GM18505 (cell line): ENCODE data around the gene IKZF1.
A peak's percentile ranks its signal among the peaks of the same experiment; 100 is the strongest.

Experiments
- ATAC-seq: cut with Tn5 transposase; IDR thresholded peaks from one replicate; pipeline ENCODE4 v1.9.1; 2021; ENCODE audit not compliant: unreplicated experiment
- POLR2A ChIP-seq: IDR thresholded peaks from 4 replicates; pipeline ENCODE4 v1.6.1; 2011; ENCODE audit warnings: borderline replicate concordance; ENCODE audit not compliant: insufficient read depth, insufficient read length; ENCODE audit errors: extremely low read depth

The IKZF1 gene

DNA sequence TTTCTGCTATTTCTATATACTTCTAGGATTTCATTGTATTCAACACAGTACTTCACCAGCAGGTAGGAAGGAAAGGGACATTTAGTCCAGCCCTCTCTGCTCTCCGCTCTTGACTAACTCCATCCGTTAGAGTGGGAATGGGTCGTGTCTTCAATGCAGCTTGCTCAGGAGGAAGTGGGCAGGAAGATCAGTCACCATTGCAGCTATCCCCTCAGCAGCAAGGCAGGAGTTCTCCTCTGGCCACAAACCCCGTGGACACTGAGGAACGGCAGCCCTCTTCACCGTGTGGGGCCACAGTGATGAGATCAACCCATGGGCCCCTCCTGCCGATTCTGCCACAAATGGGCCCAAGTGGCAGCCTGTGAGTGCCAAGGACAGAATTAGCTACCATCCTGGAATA, 30.2 kb upstream of the IKZF1 start:
- no peak for TF ChIP-seq POLR2A
- no peak for ATAC-seq

DNA sequence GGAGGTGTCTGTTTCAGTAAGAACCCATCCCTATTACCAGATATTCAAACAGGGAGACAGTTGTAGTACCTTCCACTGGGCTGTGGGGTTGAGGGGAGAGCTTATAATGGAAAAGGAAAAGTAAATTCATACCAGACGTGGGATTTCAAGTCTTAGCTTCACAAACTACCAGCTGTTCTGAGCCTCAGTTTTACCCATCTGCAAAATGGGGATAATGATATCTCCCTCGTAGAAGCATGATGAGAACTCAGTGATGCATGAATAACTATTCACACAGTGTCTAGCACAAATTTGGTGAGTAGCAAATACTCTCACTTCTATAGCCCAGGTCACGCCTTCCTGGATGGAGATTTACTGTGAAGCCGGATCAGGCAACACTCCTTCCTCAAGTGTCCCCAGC, 29.1 kb upstream of the IKZF1 start:
- ATAC-seq: no peak
- no peak for TF ChIP-seq POLR2A

DNA sequence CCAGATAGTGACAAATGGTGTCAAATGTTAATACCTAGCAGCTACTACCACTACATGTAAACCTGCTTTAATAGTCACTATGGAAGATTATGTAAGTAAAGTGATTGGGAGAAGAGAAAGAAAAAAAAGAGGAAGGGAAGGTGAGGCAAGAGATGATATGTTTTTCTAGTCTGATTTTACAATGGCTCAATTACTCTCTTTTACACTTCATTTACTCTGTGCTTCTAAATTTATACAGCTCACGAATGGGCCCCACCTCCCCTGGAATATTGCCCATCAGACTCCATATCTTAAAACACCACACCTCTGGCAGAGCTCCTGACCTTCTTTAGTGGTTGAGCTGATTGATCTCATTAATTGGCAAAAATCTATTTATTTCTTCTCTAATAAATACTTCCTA, 28.0 kb upstream of the IKZF1 start:
- no peak for TF ChIP-seq POLR2A
- no peak for ATAC-seq

DNA sequence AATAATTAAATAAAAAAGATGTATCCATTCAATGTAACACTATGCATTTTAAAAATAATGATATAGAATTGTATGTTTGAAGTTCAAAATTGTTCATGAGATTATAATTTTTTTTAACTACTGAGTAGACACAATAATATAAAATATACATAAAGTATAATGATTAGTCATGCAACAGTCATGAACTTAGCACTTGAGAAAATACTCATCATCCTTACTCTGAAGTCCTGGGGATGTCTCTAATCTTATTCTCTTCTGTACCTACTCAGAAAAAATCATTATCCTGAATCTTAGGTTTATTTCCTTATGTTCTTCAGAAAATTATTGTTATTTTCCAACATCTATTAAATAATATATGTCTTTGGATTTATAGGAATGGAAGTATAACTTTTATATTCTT, 26.4 kb upstream of the IKZF1 start:
- no peak for TF ChIP-seq POLR2A
- ATAC-seq: no peak

DNA sequence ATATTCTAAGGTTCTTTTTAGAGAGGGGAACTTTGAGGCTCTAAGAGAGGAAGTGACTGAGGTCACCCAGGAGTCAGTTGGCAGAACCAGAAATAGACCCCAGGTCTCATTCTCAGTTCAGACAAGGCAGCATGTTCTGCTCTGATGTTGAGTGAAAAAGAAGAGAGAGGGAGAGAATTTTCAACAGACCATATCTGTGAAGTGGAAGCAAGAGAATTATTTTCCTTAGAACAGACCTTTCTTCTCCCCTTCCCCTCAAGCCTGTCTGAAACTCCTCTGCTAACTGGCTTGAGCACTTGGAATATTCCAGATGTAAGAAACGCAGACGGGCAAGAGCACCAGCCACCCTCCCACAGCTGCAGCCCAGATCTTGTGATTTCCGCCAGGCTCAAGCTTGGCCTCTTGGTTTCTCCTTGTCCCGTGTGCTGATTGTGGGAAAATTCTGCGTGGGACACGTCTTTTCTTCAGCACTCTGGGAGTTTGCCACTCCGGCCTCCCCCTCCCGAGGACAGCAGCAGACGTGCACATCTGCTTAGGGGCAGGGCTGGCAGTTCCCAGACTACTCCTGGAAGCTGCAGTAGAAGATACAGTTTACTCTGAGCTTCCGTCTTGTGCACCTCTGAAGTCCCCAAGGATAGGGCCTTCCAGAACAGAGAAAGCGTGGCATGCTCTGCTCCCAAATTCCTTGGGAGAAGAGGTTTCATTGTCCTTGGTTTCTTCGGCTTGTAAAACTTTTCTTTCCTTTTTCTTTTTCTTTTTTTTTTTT, 22.7 kb upstream of the IKZF1 start:
- peak; percentile 49 for TF ChIP-seq POLR2A
- ATAC-seq: peak; percentile 94

DNA sequence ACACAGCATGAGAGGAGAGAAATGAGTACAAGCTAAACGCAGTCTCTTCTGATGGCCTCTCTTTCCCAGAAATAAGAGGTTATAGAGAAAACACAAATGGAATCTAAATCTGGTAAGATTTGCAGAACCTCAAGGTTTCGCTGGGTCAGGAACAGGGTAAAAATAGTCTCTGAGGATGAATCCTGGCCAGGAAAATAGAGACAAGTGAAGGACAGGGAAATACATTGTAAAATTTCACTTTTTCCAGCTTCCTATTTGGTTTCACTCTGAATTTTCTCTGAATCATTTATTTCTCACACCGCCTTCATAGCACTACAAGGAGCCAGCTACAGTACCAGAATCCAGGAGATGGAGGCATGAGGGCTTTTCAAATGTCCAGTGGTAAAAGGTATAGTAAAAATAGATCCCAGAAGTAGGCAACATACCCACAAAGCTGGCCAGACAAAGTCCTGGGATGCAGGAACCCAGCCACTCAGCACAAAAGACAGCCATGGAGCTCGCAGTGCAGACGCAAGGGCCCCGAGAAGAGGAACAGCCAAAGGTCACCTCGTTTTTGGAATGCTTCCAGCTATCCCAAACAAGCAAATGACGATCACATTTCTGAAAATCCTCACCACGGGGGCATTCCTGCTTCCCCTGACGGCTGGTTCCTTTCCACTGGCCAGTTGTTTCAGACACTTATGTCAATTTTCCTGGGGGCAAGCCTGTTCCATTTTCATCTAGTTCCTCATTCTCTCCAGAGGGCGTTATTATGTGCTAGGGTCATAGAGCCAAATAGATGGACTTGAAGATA, 21.5 kb upstream of the IKZF1 start:
- ATAC-seq: no peak
- no peak for TF ChIP-seq POLR2A

DNA sequence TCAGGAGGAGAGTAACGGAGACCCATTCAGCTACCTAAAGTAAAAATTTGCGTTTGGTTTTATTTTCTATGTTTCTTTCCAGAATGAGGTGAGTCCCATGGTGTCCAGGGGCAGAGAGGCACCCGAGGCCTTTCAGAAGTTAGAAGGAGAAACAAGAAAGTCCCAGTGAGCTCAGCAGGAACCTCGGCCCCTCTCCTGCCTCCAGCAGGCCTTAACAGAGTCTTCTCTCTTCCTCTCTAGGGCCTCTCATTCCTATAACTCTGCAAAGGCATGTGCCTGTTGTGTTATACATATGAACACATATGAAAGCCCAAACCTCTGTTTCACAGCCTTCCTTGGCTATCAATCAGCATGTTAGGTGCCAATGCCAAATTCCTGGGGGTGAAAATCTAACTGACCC, 20.8 kb upstream of the IKZF1 start:
- TF ChIP-seq POLR2A: no peak
- no peak for ATAC-seq

DNA sequence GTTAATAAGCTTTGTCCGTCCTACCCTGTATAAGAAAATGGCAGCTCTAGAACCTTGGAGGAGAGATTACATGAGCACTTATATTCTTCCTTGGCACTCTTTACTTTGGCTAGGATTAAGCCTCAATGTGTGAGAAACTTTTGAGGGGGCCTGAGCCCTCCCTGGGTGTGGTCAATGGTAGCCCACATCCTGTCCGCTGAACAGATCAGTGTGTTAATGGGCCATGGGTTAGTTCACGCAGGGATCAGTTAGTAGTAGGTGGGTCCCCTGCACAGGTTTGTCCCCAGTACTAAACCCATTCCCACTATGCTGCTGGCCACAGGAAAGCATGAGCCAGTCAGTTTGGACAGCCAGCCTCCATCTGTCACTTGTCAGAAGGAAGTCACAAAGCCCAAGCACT, 20.2 kb upstream of the IKZF1 start:
- no peak for TF ChIP-seq POLR2A
- ATAC-seq: no peak

DNA sequence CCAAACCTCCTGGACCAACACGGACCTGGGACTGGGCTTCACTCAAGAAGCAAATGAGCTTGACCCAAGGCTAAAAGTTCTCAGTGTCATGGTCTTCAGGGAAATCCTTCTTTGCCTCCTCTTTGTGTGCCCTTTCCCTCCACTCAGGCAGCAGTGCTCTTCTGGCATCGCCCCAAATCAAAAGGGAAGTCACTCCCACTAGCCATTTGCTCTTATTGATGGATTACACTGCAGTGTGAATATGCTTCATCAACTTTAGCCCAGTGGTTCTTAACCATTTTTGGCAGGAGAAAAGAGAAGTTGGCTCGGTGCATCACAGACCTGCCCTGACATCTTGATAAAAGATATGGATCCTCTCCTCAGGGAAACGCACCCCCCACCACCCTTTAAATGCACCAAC, 19.2 kb upstream of the IKZF1 start:
- ATAC-seq: no peak
- no peak for TF ChIP-seq POLR2A

DNA sequence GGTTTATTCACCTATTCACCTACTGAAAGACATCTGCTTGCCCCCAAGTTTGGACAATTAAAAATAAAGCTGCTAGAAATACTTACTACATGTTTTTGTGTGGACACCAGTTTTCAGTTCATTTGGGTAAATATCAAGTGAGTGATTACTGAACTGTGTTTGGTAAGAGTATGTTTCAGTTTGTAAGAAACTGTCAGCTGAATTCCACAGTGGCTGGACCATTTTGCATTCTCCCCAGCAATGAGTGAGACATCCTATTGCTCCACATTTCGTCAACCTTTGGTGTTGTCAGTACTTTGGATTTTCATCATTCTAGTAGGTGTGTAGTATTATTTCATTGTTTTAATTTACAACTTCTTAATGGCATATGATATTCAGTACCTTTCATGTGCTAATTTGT, 17.4 kb upstream of the IKZF1 start:
- no peak for TF ChIP-seq POLR2A

DNA sequence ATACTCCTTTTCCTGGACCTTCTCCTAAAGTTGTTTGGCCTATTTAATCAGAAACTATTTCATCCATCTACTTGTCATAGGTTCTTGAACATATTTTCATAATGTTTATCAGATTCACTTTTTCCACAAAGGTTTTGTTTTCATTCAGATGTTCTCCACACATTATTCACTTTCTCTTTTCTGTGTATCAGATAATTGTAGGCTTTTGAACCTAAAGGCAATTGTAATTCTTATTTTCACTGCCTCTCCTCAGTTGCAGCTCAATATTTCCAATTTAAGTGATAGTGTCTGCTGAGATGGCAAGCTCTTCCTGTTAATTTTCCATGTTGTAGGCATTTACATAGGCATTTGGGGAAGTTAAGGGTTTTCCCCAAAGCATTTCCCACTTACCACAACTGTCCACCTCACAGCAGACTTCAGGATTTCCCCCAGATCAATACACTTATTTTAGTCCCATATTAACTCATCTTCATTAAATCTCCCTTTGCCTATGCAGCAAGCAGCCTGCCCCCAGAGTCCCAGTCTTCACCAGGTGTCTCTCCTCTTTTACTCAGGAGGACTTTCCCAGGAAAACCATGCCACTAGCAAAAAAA, 12.3 kb upstream of the IKZF1 start:
- no peak for TF ChIP-seq POLR2A
- ATAC-seq: no peak

More for the DNA sequence above, 17.4 kb upstream of the IKZF1 start:
- no peak for ATAC-seq

DNA sequence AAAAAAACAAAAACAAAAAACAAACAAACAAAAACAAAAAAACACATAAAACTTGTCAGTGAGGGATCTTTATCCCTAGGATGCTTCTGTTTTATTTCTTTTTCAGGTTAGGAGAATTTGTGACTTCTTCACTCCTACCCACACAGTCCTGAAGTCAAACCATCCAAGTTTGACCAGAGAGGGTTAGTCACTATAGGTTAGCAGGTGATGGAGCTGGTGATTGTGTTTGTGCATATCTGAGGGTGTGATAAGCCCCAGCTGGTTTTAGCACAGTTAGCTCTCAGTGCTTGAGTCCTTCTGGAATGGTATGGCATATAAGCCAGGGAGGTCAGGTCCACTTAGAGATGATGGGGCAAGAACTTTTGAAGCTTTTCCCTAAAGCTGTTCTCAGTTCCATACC, 11.8 kb upstream of the IKZF1 start:
- ATAC-seq: no peak
- TF ChIP-seq POLR2A: no peak

DNA sequence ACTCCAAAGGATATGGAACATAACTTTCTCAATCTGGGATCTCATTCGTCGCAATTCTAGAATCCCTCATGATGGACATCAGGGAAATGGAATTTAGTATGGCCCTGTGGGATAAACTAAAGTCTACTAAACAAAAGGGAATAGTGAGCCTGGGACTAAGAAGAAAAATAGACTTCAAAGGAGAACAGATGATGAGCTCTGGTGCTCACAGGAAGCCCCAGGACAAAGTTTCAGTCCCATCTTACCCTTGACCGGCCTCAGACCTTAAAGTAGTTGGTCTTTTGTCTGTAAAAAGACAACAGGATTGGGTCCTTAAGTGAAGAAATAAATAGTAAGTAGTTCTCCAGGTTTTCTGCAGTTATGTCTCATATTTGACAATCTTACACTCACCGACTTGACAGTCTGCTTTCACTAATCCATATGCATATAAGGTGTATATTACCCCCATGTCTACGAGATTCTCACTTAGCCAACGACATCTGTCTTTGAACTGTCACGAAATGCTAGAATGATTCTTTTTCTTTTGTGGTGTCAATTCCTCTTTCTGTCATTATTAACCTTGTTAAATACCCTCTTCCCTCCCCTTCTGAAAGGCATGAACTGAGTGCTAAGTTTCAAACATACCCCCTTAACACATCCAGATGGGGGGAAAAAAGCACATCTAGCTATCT, 10.9 kb upstream of the IKZF1 start:
- TF ChIP-seq POLR2A: no peak
- peak; percentile 80 for ATAC-seq

DNA sequence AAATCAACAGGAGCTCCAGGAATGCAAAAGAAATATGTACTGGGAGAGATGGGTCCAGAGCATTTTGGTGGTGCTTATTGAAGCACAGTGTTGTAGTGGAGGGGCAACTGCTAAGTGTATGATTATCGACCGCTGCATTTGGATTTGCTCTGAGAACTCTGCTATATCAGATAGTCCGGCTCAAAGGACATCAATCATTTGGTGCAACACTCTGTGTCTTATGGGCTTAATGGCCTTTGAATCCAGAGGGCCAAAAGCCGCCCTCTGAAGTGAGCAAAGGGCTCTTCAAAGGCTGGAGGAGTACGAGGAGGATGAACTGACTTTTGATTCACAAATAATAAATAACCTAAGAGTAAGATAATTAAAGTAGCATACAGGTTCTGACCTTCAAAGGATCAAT, 9.4 kb upstream of the IKZF1 start:
- no peak for TF ChIP-seq POLR2A
- no peak for ATAC-seq

DNA sequence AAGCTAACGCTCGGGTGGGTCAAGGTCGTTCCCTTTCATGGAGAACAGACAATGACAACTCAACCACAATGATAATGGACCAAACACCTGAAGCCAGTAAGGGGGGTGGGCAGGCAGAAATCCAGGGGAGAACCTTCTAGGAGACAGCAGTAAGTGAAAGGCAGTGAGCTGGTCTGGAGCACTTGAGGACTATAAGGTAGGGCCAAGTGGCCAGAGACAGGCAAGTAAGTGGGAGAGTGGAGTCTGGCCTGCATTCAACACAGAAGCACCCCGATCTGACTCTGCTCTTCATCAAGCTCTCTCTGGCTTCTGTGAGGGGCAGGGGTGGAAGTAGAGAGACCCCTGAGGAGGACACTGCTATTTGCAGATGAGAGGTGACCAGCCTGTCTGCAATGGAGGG, 7.7 kb upstream of the IKZF1 start:
- TF ChIP-seq POLR2A: no peak

More for the DNA sequence above, 7.7 kb upstream of the IKZF1 start:
- ATAC-seq: no peak
